Spleen (tissue), 13 donors: ENCODE data around the gene MYO1B. TPM values are rescaled to one million over a fixed set of nuclear protein-coding genes. Genes with fewer than 3 reads are reported as not detected.

ENCODE experiments used
- DNase-seq: peaks from one replicate; pipeline ENCODE4 v3.0.0-alpha.2; 2020
- H3K27ac ChIP-seq, 8 donors: fragments of 200-600 bp; sonication (generic) in 7 of 8; 1 replicate in 4 of 8; 2 replicates in 4 of 8; pipeline versions ENCODE4 v1.5.0 to v1.8.0; 2016 to 2021; ENCODE audit warnings: inconsistent platforms in 4 of 8, mild to moderate bottlenecking in 4 of 8, moderate library complexity in 1 of 8
- H3K27me3 ChIP-seq, 7 donors: fragments of 200-600 bp; sonication (generic) in 6 of 7; replicated peaks in 1 of 7; 1 replicate in 4 of 7; 2 replicates in 3 of 7; pipeline versions ENCODE4 v1.5.0 to v1.8.0; 2016 to 2021; ENCODE audit warnings: inconsistent platforms in 3 of 7, mild to moderate bottlenecking in 1 of 7
- H3K36me3 ChIP-seq, 6 donors: fragments of 200-600 bp; sonication (generic) in 5 of 6; 1 replicate in 4 of 6; 2 replicates in 2 of 6; pipeline versions ENCODE4 v1.5.0 to v1.8.0; 2016 to 2021; ENCODE audit warnings: inconsistent platforms in 2 of 6
- H3K4me1 ChIP-seq, 6 donors: fragments of 200-600 bp; sonication (generic) in 5 of 6; 1 replicate in 3 of 6; 2 replicates in 3 of 6; pipeline versions ENCODE4 v1.5.0 to v1.8.0; 2016 to 2021; ENCODE audit warnings: inconsistent platforms in 3 of 6
- H3K4me3 ChIP-seq, 8 donors: fragments of 200-600 bp; sonication (generic) in 7 of 8; 1 replicate in 4 of 8; 2 replicates in 4 of 8; pipeline versions ENCODE4 v1.5.0 to v1.8.0; 2016 to 2021; ENCODE audit warnings: inconsistent platforms in 4 of 8, mild to moderate bottlenecking in 4 of 8, moderate library complexity in 2 of 8
- H3K9me3 ChIP-seq, 8 donors: fragments of 200-600 bp; sonication (generic) in 7 of 8; 1 replicate in 4 of 8; 2 replicates in 4 of 8; pipeline versions ENCODE4 v1.5.0 to v1.8.0; 2016 to 2021; ENCODE audit warnings: inconsistent platforms in 4 of 8
- POLR2A ChIP-seq, 3 donors: fragments of 450-650 bp; IDR thresholded peaks; one replicate each; pipeline ENCODE4 v1.5.1; 2017; ENCODE audit warnings: antibody characterized with exemption in 3 of 3, mild to moderate bottlenecking in 1 of 3
- POLR2AphosphoS5 ChIP-seq, 3 donors: sonication (generic); formaldehyde crosslinking; IDR thresholded peaks; one replicate each; pipeline ENCODE4 v1.5.1; 2017; ENCODE audit warnings: antibody characterized with exemption in 3 of 3
- WGBS, 5 donors: extraction: QIAGEN DNeasy Blood & Tissue Kit in 3 of 5; methylation state at CpG; one replicate each; pipeline versions ENCODE4 v1.1.5 to v1.1.7; 2013 to 2018; 5-methylcytosine and 5-hydroxymethylcytosine counted together
- intact Hi-C: fragments of 100-400 bp; cut with DNase I; formaldehyde crosslinking; loops from one replicate; pipeline ENCODE4 v1.15.0; 2023; ENCODE audit warnings: low total_unique reads
- long read RNA-seq, 2 donors: transcript quantifications; one replicate each; lab custom pipeline, GENCODE V29; 2026
- polyA plus RNA-seq, 3 donors: library from polyadenylated mRNA; stranded (reverse); fragments of 200-250 nt; gene quantifications; one replicate each; pipeline ENCODE4 v1.2.1, GENCODE V29; 2013
- total RNA-seq, 7 donors: library from RNA; depleted of rRNA in 3 of 7; stranded (reverse); fragments of >200 nt in 3 of 7; fragmentation: NEBNext Ultra II Directional in 4 of 7; extraction: Animal tissue kit (Norgen Biotek cat#: 25700) in 4 of 7; gene quantifications; one replicate each; pipeline versions ENCODE4 v1.1.0 to v1.2.1, GENCODE V29; 2016 to 2021
- TF ChIP-seq, protein P1 (sequence below), 11 experiments: fragments of 200-600 bp in 7 of 11; fragments of 450-650 bp in 4 of 11; sonication (generic) in 4 of 11; IDR thresholded peaks in 8 of 11; conservative IDR thresholded peaks in 3 of 11; 1 replicate in 7 of 11; 2 replicates in 4 of 11; pipeline versions ENCODE4 v1.4.0 to v1.8.0; 2016 to 2021; ENCODE audit warnings: antibody characterized with exemption in 11 of 11, inconsistent platforms in 4 of 11, mild to moderate bottlenecking in 1 of 11
- donor health status: healthy with polysubstance abuse.
- donor health status: DM: no; HTN: no; CAD: no; lungs with moderate emphysema.
- donor health status: DM: no; HTN: no; CAD: no.
- donor health status: Bipolar disorder and iron deficiency.
- donor health status: healthy.
- donor health status: DM: no; HTN: no; CAD: no.
- donor health status: DM: yes; HTN: yes; CAD: no.

Gene MYO1B
- 10 to 100 TPM; 11.3 to 25.8 (median 20.8) TPM for total RNA-seq
- polyA plus RNA-seq: 1 to 10 TPM; 5.3 to 8.3 (median 8.1) TPM
- long read RNA-seq, donor 1, full-length matches to known transcripts: 4 of 10 reads
- long read RNA-seq, donor 1, partial matches to known transcripts: 6 of 10 reads
- long read RNA-seq, donor 1, other reads (novel, unspliced or antisense): 0 of 10 reads
- long read RNA-seq, donor 2, full-length matches to known transcripts: 6 of 6 reads
- long read RNA-seq, donor 2, partial matches to known transcripts: 0 of 6 reads
- long read RNA-seq, donor 2, other reads (novel, unspliced or antisense): 0 of 6 reads

- Histone ChIP-seq H3K4me3 (peak within 1 kb of the TSS; percentile 40 to 90 (median 67)), H3K4me1 (peaks cover 0 to 52% (median 16%) of the 10 kb centered on the region in 6 donors), H3K9me3 (peaks cover 0 to 7% (median 0%) of the 10 kb centered on the region in 8 donors), H3K27ac (peak within 1 kb of the TSS; percentile 26 to 77 (median 70)), H3K36me3 (no peaks in the 10 kb centered on the region), H3K27me3 (peaks cover 0 to 41% (median 12%) of the 10 kb centered on the region in 7 donors)
- 0 to 1% (median 1%) methylated on average over 25 to 112 of the region's 112 CpGs for WGBS, 5 donors
- peak; percentile 87 for DNase-seq
- TF ChIP-seq, protein P1, sequence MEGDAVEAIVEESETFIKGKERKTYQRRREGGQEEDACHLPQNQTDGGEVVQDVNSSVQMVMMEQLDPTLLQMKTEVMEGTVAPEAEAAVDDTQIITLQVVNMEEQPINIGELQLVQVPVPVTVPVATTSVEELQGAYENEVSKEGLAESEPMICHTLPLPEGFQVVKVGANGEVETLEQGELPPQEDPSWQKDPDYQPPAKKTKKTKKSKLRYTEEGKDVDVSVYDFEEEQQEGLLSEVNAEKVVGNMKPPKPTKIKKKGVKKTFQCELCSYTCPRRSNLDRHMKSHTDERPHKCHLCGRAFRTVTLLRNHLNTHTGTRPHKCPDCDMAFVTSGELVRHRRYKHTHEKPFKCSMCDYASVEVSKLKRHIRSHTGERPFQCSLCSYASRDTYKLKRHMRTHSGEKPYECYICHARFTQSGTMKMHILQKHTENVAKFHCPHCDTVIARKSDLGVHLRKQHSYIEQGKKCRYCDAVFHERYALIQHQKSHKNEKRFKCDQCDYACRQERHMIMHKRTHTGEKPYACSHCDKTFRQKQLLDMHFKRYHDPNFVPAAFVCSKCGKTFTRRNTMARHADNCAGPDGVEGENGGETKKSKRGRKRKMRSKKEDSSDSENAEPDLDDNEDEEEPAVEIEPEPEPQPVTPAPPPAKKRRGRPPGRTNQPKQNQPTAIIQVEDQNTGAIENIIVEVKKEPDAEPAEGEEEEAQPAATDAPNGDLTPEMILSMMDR (IDR thresholded peaks at IDR 0.05 in 8 of 11, conservative IDR thresholded peaks at IDR 0.05 in 3 of 11): peak in 9 of 11 experiments; percentile 17 to 61 (median 36)
- peak in 2 of 3 donors; percentile 51 to 64 for TF ChIP-seq POLR2AphosphoS5 (IDR thresholded peaks at IDR 0.05)
- no peak for TF ChIP-seq POLR2A (IDR thresholded peaks at IDR 0.05)
- intact Hi-C loops: no loop called here
These were observed at the start of gene MYO1B for GRCh38 chr2:191245046-191245868. Gene MYO1B (plus strand): TSS chr2:191245404. CDS start chr2:191276896, 31,492 bp downstream.

- no peak overlapping the region for H3K4me3 ChIP-seq
- DNase-seq: no peak
- H3K9me3 ChIP-seq: no peaks in the 10 kb centered on the region
- H3K27ac ChIP-seq: no peak overlapping the region
- no peaks in the 10 kb centered on the region for H3K27me3 ChIP-seq
- TF ChIP-seq, protein P1 (IDR thresholded peaks at IDR 0.05 in 8 of 11, conservative IDR thresholded peaks at IDR 0.05 in 3 of 11): no peak
- no peak for TF ChIP-seq POLR2AphosphoS5 (IDR thresholded peaks at IDR 0.05)
- no peak for TF ChIP-seq POLR2A (IDR thresholded peaks at IDR 0.05)
- peaks cover 0 to 24% (median 11%) of the 10 kb centered on the region in 6 donors for H3K4me1 ChIP-seq
- WGBS, 5 donors: 79 to 93% (median 89%) methylated on average over 3 of the region's 3 CpGs
- intact Hi-C loops: no loop called here
- no peaks in the 10 kb centered on the region for H3K36me3 ChIP-seq
These were observed 48.1 kb upstream of the MYO1B start for GRCh38 chr2:191197096-191197495.

DNA sequence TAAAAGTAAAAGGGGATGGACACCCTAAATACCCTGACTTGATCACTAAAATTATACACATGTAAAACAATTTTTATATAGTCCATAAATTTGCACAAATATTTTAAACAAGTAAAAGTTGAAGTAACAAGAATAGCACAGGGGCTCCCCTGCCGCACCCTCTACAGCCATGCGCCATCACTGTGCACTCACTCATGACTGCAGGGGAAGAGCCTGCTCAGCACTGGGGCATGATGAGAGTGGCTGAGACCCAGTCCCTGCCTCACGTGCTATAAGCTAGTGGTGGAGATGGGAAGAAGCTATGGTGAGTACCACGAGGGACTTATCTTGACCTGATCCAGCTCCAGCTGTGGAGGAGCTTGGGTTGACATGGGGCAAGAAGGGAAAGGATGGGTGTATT is 46.9 kb upstream of the MYO1B start:
- TF ChIP-seq, protein P1 (IDR thresholded peaks at IDR 0.05 in 8 of 11, conservative IDR thresholded peaks at IDR 0.05 in 3 of 11): no peak
- TF ChIP-seq POLR2A (IDR thresholded peaks at IDR 0.05) (no peak), POLR2AphosphoS5 (IDR thresholded peaks at IDR 0.05) (no peak)
- no peak for DNase-seq
- H3K4me3 ChIP-seq: no peak overlapping the region
- H3K27me3 ChIP-seq: no peaks in the 10 kb centered on the region
- 82 to 89% (median 86%) methylated on average over 4 of the region's 4 CpGs for WGBS, 5 donors
- peaks cover 0 to 32% (median 15%) of the 10 kb centered on the region in 6 donors for H3K4me1 ChIP-seq
- no peaks in the 10 kb centered on the region for H3K9me3 ChIP-seq
- H3K36me3 ChIP-seq: no peaks in the 10 kb centered on the region
- no peak overlapping the region for H3K27ac ChIP-seq
- intact Hi-C loops: no loop called here
